Kidney glomerular epithelial cell (primary cell): ENCODE results near the gene CIDEB.
"Not testable (repeated sequence)": the region's sequence is repeated elsewhere in the genome, so short reads cannot be mapped to it uniquely, and the experiment has no call there.

ENCODE experiments used
- DNase-seq: peaks from one replicate; lab custom pipeline; 2025; lab: John Stamatoyannopoulos, UW

CIDEB gene

DNA sequence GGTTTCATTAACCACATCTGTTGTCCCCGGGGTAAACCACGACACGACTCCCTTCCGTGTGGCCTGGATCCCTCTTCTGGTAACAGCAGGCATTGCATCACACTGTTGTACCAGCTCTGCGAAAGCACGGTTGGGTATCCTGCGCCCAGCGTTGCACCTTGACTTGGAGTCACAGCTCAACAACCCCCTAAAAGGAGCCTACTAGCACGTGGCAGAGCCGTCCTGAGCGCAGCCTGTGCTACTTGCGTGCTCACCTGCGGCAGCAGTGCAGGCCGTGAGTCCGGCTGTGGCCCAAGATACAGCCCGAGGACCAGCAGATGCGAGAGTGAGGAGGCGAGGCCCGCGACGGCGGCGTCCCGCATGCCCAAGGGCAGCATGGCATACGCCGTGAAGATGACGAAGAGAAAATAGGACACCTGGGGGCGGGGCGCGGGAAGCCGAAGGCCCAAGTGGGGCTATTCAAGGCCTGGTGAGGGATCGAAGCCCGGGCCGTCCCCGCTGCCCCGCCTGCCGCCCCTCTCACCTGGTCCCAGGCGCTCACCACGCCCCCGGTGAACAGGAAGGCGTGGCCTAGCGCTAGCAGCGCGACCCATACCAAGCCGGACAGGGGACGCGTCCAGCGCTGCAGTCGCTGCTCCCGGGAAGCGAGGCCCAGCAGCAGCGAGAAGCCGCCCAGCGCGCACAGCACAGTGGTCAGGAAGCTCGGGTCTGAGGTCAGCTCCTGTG lies 24.7 kb upstream of the CIDEB start:
- DNase-seq, result peak; percentile 8

- no peak for DNase-seq
These were observed 24.0 kb upstream of the CIDEB start for GRCh38 chr14:24331731-24332267.

DNA sequence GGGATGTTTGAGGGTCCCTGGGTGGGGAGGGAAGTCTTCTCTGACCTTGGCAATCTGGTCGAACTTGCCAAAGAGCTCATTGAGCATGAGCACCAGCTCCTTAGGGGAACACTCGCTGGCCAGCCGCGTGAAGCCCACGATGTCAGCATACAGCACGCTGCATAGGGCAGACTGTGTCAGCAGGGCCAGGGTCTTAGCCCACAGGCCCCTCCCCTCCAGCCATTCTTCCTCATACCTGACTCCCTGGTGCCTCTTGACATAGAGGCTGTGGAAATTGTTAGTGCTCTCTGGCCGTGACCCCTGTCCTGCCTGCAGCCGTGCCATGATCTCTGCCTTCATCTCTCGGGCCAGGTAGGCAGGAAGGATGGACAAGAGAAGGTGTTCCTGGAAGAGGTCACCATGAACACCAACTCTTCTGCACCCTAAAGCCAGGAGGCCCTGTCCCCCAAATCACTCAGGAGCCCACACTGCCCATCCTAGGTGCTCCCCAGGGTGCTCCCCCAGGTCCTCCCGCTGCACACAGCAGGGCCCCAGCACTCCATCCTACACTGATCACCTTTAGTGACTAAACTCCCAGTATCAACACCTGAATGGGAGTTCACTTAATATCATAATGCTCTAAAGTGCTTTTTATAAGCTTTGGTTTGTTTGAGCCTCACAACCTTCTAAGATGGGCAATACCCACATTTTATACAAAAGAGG lies 23.3 kb upstream of the CIDEB start:
- no peak for DNase-seq

DNA sequence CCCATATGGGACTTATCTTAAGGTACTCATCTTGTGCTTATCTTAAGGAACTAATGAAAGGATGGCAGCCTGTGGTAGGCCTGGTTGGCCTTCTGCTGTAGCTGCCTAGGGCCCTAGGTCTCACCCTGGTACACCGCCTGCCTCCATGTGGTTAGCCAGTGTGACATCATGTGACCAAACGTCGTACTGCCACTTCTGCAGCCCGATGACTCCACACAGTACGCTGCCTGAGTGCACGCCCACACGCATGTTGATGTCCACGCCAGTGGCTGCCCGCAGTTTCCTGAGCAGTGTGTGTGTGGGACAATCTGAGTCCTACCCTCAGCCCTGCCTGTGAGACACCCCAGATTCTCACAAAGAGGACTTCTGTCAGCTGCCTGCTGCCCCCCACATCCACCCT lies 22.0 kb upstream of the CIDEB start:
- DNase-seq, result no peak

DNA sequence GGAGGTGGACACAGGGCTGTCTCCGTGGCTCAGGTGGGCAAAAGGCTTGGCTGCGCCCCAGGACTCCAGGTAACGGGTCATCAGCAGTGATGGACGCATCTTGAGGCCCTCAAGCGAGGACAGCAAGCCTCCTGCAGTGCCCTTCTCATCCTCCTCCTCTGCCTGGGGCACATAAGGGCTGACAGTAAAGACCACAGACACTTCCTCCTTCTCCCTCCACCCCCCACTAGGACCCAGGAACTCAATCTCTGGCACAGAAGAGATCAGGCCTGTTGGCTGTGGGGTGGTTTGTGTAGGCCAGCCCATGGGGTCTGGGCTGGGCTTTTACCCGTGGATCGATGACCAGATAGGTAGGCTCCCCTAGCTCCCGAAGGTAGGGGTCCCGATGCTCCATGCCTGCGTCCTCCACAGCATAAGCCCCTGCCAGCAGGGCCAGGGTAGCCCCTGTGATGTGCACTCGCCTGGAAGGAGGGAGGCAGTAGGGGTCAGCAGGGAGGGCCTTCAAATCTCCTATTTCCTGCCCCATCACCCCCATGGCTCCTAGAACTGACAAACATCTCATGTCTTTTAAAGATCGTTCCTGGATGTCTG lies 21.4 kb upstream of the CIDEB start:
- no peak for DNase-seq

- DNase-seq, result not testable (repeated sequence)
These were observed 20.1 kb upstream of the CIDEB start for GRCh38 chr14:24327914-24328313.

DNA sequence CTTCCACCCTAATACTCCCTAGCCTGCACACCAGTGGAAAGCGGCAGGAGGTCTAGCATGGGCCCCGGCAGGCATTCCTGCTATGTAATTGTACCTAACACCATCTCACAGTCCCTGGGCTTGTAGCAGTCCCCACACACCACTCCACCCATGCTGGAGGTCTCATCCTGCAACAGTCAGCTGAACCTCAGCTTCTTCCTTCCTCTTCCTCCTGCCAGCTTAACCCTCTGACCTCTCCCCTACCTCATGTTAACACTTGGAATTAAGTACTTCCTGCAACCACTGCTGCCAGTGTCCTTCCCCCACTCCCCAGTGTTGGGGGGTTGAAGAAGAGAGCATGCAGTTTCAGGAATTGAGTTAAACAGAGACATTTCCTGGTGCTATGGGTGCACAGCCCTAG lies 19.5 kb upstream of the CIDEB start:
- no peak for DNase-seq

DNA sequence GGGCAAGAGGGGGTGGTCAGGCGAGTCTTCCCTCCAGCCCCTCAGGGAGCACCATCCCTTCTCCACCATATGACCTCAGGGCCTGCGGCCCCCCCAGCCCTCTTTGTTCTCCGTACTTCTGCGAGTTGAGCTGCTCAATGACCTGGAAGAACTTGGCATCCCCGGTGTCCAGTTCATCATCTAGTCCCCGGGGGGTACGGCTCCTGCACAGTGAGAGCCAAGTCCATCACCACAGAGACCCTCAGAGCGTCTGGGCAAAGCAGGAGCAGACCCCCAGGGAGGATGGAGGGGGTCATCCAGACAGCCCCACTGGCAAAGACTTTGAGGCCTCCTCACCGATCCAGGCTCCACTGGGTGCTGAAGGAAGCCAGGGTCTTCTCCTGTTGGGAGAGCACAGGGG lies 18.2 kb upstream of the CIDEB start:
- no peak for DNase-seq

DNA sequence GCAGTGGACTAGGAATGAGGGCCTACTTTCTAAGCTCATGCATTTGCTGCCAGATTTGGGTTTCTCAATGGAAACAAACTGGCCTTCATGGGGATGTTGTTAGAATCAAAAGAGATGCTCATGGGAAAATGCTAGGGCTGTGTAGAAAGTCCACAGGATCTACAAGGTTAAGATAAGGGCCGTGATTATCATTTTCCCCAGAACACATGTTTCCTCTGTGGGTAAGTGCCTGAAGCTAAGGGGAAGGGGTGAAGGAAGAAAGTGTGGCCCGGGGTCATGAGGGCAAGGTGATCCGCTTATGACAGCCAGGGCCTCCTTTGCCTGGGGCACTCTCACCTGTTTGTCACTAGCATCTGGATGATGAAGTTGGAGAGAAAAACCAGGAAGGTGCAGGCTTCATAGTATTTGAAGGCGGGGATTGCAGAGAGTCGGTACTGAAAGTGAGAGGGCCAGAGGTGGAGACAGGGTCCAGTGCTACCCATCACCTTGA lies 17.3 kb upstream of the CIDEB start:
- DNase-seq, result no peak

DNA sequence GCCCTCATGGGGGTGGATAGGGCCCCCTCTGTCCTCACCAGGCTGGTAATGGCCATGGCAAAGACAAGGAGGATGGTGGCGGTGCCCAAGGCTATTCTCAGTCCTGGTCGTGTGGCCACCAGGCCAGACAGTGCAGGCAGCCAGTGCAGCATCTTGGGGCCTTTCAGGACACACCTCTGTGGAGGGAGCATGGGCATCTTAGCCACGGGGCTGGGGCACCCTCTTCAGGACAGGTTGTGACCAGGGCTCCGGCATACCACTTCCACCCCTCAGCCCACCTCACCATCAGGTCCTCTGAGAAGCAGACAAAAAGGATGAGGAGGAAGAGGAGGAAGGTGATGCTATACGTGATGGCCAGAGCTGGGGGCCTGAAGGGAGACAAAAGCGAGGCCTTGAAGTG lies 16.2 kb upstream of the CIDEB start:
- DNase-seq, result no peak

DNA sequence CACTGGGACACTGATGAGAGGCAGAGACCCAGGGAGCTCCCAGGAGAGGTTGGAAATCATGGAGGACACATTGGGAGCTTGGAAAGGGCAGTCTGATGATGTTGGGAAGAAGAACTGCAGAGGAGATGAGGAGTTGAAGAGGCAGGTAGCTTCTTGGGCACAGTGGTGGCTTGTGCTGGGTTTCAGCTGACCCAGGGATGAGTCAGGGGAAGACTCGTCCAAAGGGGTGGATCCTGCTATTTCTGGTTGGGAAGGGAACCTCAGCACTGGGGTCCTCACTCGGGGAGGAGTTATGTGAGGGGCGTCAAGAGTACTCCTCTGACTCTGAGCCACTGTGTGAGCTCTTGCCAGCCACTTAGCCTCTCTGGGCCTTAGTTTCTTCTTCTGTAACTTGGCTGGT lies 15.6 kb upstream of the CIDEB start:
- no peak for DNase-seq

GRCh38 chr14:24322672-24323071 lies 14.9 kb upstream of the CIDEB start:
- DNase-seq, result no peak

GRCh38 chr14:24321212-24321975 lies 13.6 kb upstream of the CIDEB start:
- DNase-seq, result no peak

DNA sequence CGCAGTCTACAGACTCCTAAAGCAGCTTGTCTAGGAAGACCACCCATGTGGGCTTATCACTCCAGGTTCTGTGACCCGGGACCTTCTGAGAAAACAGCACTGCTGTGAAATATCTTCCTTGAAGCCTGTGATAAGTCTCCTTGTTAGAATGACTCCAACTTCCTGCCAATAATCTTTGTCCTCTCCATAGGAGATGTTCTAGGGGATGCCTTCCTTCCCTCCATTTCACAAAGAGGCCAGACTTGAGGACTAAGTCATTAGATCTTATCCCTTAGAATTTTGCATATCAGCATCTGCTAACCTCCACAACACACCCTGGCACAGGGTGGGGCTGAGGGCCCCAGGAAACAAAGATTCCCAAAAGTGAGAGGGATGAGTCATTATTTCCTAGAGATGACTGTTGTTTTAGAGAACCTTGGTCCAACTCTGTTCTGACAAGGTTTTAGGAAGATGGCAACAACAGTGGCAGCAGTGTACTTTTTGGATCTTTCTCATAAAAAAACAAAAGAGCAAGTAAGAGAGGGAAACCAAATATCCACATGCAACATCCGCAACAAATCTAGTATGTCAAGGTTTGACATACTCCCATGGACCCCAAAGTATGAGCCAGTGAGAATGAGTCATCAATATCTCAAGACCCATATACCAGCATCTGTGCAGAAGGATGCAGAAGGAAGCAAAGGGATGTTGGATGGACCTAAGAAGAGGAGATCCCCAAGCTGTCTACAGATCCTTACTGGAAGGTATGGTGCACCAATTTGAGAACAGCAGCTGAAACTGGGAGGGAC lies 9.6 kb upstream of the CIDEB start:
- no peak for DNase-seq

GRCh38 chr14:24316597-24316950 lies 8.8 kb upstream of the CIDEB start:
- DNase-seq, result no peak

GRCh38 chr14:24315807-24316596 lies 8.2 kb upstream of the CIDEB start:
- no peak for DNase-seq

DNA sequence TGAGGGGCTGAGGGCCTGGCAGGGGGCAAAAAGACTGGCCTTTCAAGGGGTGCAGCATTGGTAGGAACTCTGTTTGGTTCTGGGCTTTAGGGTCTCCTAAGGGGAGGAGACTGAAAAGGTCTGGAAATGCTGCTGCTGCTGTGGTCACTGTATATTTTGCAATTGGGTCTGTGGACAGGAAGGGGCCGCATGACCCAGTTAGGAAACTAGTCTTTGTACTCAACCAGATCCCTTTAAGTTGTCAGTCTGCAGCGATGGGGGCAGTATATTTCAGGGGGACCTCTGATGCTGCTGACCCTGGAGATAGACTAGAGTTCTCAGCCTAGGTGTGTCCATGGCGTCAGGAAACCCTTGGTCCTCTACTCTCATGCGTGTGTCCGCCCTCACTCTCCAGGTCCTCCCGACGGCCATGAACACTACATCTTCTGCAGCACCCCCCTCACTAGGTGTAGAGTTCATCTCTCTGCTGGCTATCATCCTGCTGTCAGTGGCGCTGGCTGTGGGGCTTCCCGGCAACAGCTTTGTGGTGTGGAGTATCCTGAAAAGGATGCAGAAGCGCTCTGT lies 7.5 kb upstream of the CIDEB start:
- DNase-seq, result no peak

DNA sequence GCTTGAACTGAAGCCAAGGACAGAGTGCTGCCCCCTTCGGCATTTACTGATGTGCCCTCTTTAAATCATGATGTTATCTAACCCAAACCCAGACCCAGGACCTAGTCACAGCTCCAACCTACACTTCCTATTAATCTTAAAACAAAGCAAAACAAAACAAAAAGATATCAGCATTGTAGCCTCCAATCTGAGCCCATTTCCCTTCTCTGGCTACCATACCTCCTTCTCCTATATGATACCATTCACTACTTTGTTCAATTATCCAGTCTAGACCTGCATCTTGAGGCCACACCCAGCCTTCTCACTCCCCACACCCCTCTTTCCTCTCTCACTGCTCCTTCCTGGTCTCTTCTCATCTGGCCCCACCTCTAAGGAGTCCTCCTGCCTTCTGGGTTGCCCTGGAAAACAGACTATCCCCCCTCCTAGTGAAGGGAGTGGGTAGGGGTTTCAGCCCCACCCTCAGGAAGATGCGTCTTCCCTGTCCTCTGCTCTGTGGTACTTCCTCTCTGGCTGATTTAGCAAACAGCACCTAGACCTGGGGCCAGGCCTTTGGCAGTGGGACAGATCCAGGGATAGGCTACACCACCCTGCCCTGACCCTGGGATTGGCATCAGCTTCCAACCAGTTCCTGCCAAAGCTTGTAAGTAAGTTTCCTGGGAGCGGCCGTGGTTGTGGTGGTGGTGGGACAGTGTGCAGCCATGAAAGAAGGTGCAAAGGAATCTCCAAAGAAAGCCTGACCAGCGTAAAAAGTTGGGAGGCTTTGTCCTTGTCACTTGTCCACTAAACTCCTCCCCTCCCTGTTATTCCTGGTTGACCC lies 6.8 kb upstream of the CIDEB start:
- no peak for DNase-seq

DNA sequence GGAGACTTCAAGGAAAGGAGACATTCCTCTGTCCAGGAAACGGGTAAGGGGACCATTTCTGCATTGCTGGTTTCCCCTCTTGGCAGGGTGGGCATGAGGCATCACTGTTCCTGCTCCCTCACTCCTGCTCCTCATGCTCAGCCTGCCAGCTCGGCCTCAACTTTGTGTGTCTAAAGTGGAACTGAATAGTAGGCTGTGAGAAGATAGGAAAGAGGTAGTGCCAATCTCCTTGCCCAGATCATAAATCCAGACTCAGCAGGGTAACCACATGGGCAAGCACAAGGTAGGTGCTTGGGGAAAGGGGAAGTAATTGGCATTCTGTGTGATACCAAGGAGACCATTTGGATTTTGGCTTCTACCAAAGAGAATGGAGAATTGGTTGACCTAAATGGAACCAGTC lies 6.1 kb upstream of the CIDEB start:
- no peak for DNase-seq
